ENCODE measurements around the gene FAM163B.

DNA sequence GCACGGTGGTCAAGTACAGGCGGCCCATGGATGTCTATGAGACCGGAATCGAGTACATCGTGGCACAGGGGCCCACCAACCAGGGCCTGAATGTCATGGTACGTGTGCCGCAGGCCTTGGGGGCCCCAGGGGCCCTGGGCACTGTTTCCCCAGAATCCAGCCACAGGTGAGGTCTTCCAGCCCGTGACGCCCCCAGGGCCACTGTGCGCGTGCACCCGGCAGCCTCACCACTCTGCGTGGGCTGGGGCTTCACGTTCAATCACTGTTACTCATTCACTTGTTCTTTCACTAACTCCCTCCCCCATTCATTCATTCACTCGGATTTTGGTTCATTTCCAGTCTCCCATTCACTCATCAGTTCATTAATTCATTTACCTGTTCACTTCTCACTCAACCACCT is 62.1 kb downstream of the FAM163B start:
- no peak for TF ChIP-seq CTCF (IDR thresholded peaks at IDR 0.05; ENCODE audit: insufficient read depth, low read depth, low read length)
- no peak for TF ChIP-seq EZH2 (IDR thresholded peaks at IDR 0.05; ENCODE audit: insufficient read depth, low read length)
